ENCODE results near the gene TMEM89. TPM values are rescaled to one million over a fixed set of nuclear protein-coding genes. Genes with fewer than 3 reads are reported as not detected.

TMEM89 gene
- total RNA-seq, 1 experiment from 2014 or later = 0.74 TPM

- H4K20me1 ChIP-seq (ENCODE audit: control insufficient read depth, insufficient read depth, insufficient read length) = no peaks in the 10 kb centered on the region
- H3T11ph ChIP-seq (ENCODE audit: low read length) = no peak overlapping the region
- no peak overlapping the region for H3K4me2 ChIP-seq (ENCODE audit: insufficient read depth, insufficient read length, low read length)
- Mint-ChIP-seq H3K27me3 (ENCODE audit: low read depth) (no peaks in the 10 kb centered on the region), H3K27ac (no peak overlapping the region), H3K4me3 (no peak overlapping the region), H3K4me1 (peaks cover 0 to 6% of the 10 kb centered on the region in 2 experiments; a peak in 2 of 4 replicates), H3K36me3 (ENCODE audit: insufficient read depth in 1 of 3, low read depth in 3 of 3) (peaks cover 64 to 99% (median 76%) of the 10 kb centered on the region in 3 experiments), H3K9me3 (no peaks in the 10 kb centered on the region)
- H3K79me2 ChIP-seq (ENCODE audit: insufficient read depth, low read length) = no peaks in the 10 kb centered on the region
- no peak overlapping the region for H2BK12ac ChIP-seq (ENCODE audit: insufficient read length, low read depth, low read length)
- H3K4me1 ChIP-seq (ENCODE audit: insufficient read depth, low read length) = no peaks in the 10 kb centered on the region
- no peaks in the 10 kb centered on the region for H3K9me3 ChIP-seq (ENCODE audit: control insufficient read depth, low read depth, low read length)
- DNase-seq = no peak
- no peak overlapping the region for H3K23ac ChIP-seq (ENCODE audit: insufficient read length, low read depth, low read length)
- no peak overlapping the region for H3K18ac ChIP-seq (ENCODE audit: insufficient read length, low read depth, low read length)
- WGBS (ENCODE audit: extremely low coverage, insufficient read length, low lambda C conversion rate) = no CpG with 5 or more reads among the region's 2 CpGs
- H3K27me3 ChIP-seq (ENCODE audit: insufficient read depth, low read length) = no peaks in the 10 kb centered on the region
- H3K56ac ChIP-seq (ENCODE audit: insufficient read length, low read depth, low read length) = no peak overlapping the region
- H4K91ac ChIP-seq (ENCODE audit: insufficient read length, low read depth, low read length) = no peak overlapping the region
- H2BK20ac ChIP-seq (ENCODE audit: low read depth, low read length, poor library complexity, severe bottlenecking) = no peak overlapping the region
- no peaks in the 10 kb centered on the region for H3K79me1 ChIP-seq (ENCODE audit: insufficient read depth, low read depth, low read length, poor library complexity, severe bottlenecking)
- no peaks in the 10 kb centered on the region for H3K23me2 ChIP-seq (ENCODE audit: insufficient read length, low read depth, low read length, poor library complexity, severe bottlenecking)
- H3K9ac ChIP-seq (ENCODE audit: extremely low read depth, insufficient read length, low read length) = no peak overlapping the region
- no peak overlapping the region for H2AFZ ChIP-seq (ENCODE audit: low read length)
- H4K8ac ChIP-seq (replicated peaks; ENCODE audit: insufficient read length, low read depth, low read length) = no peak overlapping the region
- H3K14ac ChIP-seq (ENCODE audit: insufficient read depth, low read length) = no peak overlapping the region
- no peak overlapping the region for H2BK120ac ChIP-seq (ENCODE audit: low read depth, low read length, poor library complexity, severe bottlenecking)
- no peak overlapping the region for H3K4ac ChIP-seq (ENCODE audit: low read depth, low read length)
- H2AK5ac ChIP-seq (ENCODE audit: insufficient read length, low read length) = no peak overlapping the region
- no peak overlapping the region for H2BK5ac ChIP-seq (ENCODE audit: insufficient read length, low read length)
- TF ChIP-seq CTCF (conservative IDR thresholded peaks at IDR 0.05) = no peak
- H4K5ac ChIP-seq (ENCODE audit: insufficient read length, low read depth, low read length) = no peak overlapping the region
- H3K27ac ChIP-seq (ENCODE audit: insufficient read length, low read depth, low read length) = no peak overlapping the region
- H2BK15ac ChIP-seq (ENCODE audit: low read depth, low read length) = no peak overlapping the region
Observed at GRCh38 chr3:48601622-48601994, 20.0 kb downstream of the TMEM89 start.

Data from H9 (cell line).